ENCODE measurements around the gene BSPRY. TPM values are rescaled to one million over a fixed set of nuclear protein-coding genes. Genes with fewer than 3 reads are reported as not detected.
A peak's percentile ranks its signal among the peaks of the same experiment; 100 is the strongest.

Gene BSPRY
- total RNA-seq (2014; rRNA removed; shearing (Covaris generic)) = not detected in 2 replicates

DNA sequence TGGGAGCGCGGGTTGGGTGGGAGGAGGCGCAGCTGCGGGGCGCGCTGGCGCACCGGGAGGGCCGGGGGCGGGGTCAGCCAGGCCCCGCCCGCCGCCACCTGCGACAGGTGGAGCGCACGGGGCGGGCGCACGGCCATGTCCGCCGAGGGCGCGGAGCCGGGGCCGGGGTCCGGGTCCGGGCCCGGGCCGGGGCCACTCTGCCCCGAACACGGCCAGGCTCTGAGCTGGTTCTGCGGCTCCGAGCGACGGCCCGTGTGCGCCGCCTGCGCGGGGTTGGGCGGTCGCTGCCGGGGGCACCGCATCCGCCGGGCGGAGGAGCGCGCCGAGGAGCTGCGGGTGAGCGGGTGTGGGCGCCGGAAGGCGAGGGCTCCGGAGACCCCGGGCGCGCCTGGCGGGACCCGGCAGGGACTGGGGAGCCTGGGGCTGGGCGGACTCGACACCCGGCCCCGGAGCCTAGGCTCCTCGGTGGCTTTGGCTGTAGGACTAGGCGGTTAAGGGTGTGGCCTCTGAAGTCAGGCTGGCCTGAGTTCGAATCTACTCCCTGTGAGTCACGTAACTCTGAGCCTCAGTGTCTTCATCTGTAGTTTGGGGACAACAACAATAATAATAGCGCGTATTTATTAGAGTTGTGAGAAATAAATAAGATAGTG lies at the start of gene BSPRY:
Gene BSPRY, plus strand, starts transcription at position 97 of the 650 bp plus-strand sequence. Its CDS starts 39 bp downstream, at position 136.
- no peak for DNase-seq (ENCODE audit: low read depth)

DNA sequence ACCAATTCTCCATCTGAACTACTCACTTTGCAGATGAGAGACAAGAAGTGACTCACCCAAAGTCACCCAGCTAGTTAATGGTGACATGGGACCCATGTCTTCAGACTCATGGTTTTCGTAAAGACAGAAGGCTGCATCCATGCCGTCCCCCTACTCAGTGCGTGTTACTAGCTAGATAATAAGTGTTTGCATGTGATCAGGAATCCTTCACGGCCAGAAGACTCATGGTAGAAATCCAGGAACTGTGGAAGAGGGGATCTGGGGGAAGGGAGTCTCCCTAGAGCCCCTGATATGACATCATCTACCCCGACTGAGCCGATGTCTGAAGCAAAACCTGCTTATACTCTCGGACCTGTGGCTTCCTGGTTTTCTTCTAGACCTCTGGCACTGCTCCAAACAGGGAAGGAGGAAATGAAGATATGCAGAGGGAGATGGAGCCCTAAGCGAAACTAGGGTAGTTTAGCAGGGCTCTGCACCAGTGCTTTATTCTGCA lies 49.5 kb upstream of the BSPRY start:
- peak; percentile 53 for DNase-seq (ENCODE audit: low read depth)

DNA sequence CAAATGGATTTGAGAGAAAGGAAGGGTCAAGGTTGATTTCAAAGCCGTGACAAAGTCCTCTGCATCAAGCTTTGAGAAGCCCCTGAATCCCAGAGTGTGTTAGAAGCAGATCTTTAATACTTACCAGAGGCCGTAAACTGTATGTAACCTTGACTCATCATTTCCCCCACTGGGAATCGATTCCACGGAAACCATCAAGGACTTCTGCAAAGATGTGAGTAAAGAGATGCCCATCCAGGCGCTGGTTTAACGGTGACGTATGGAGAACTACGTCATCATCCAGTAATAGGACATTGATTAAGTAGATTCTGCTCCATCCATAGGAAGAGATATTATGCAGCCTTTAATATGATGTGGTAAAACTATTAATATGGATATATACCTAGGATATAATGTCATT lies 47.8 kb upstream of the BSPRY start:
- no peak for DNase-seq (ENCODE audit: low read depth)

DNA sequence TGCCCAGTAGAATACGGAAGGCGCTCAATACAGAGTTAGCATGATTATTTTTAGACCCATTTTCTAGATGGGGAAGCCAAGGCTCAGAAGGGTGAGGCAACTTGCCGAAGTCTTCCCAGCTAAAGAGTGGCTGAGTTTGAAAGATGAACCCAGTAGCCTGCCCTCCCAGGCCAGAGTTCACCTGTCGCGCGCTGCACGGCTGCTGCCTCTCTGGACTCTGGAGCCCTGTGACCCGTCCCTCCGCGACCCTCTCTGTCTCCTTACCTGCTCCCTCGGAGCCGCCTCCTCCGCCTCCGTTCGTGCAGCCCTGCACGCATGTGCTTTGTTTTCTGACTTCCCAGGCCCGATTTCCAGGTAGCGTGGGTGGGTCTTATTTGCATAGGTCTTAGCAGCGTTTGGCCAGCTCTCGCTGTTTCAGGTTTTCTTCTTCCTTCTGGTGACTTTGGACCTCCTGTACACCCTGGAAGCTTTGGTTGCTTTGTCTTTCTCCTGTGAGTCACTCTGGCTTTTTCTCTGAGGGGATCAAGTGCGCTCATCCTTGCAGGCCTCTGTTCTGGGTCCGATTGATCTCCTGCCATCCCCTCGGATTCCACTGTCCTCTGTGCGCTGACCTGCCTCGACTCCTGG lies 46.4 kb upstream of the BSPRY start, which contains the start of gene RNF183:
Gene RNF183, minus strand, starts transcription at position 585 of the 627 bp plus-strand sequence. CDS start 5,192 bp downstream, outside the sequence.
- no peak for DNase-seq (ENCODE audit: low read depth)

DNA sequence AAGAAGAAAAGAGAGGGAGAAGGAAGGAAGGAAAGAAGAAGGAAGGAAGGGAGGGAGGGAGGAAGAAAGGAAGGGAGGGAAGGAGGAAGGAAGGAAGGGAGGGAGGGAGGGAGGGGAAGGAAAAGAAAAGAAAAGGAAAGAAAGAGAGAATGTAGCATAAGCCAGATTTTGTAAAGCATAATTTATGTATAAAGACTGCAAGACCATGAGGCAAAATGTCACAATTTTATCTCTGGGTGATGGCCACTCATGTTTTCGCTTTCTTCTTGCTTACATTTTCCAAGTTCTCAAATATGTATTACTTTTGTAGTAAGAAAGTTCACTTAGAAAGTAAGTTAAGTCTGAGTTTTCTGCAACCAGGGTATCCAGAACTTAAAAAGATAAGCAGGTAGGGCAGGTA lies 42.8 kb upstream of the BSPRY start:
- no peak for DNase-seq (ENCODE audit: low read depth)

DNA sequence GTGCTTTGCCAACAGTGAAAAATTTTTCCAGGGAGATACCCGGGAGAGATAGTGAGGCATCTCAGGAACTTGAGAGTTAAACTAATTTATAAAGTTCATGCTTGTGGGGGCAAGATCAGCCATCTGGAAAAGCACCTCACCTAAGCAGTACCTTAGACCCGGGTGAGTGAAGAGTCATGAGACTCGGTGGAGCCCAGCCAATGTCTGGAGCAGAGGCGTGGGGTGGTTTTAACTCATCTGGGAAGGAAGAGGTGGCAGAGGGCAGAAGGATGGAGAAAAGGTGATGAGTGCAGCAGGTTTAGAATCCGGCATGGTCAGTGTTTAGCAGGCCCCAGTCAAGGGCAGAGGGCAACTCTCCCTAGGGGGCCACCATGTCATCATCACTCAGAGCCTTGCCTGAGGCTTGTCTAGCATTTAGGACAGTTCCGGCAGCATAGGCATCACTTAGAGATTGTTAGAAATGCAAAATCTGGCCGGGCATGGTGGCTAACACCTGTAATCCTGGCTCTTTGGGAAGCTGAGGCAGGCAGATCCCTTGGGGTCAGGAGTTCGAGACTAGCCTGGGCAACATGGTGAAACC lies 41.9 kb upstream of the BSPRY start:
- no peak for DNase-seq (ENCODE audit: low read depth)

DNA sequence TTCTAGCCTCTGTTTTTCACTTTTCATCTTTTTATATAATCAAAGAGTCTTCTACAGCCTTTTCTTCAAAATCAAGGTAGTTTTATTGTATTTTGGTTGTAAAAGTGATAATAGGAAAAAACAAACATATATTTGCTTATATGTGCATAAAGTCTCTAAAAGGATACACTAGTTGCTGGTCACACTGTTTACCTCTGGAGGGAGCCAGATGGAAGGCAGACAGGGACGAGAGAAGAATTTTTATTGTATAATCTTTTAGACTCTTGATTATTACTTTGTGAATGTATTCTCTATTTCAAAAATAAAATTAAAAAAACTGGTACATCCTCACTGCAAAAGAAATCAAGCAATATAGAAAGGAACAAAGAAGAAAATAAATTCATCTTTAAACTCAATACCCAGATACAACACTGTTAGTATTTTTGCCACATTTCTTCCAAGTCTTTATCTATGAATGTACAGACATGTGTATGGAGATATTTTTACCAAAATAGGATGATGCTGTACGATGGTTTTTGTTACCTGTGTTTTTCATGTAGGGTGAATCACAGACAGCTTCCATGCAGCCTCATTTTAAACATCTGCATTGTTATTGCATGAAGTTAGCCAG lies 40.0 kb upstream of the BSPRY start:
- DNase-seq (ENCODE audit: low read depth) = peak; percentile 55

DNA sequence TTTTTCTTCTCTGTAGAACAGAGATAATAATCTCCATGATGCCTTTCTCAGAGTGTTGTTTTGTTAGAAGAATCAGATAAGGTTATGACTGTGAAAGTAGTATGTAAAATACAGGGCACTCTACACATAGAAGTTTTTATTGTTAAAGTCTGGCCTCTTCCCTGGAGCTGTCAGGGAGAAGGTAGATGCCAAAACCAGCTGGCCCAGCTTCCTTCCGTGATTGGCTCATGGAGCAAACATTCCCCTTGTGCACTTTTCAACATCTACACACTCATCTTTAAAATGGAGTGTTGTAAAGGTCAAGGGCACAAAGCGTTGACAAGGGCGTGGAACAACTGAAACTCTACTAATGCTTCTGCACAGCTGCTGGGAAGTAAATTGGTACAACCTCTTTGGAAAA lies 38.8 kb upstream of the BSPRY start:
- no peak for DNase-seq (ENCODE audit: low read depth)

DNA sequence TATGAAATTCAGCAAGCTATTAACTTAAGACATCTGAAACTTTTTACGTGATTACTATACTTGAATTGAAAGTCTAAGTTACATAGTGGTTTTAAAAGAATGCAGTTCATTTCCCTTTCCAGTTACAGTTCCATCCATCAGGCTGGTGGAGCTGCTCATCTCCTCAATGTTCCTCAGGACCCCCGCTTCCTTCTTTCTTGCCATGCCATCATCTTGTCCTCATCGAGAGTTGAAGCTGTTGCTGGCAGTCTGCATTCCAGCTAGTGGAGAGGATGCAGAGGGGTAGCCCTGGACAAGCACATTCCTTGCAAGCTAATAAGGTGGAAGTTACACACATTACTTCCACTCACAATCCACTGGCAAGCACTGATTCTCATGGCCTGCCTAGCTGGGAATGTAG lies 37.4 kb upstream of the BSPRY start:
- no peak for DNase-seq (ENCODE audit: low read depth)

DNA sequence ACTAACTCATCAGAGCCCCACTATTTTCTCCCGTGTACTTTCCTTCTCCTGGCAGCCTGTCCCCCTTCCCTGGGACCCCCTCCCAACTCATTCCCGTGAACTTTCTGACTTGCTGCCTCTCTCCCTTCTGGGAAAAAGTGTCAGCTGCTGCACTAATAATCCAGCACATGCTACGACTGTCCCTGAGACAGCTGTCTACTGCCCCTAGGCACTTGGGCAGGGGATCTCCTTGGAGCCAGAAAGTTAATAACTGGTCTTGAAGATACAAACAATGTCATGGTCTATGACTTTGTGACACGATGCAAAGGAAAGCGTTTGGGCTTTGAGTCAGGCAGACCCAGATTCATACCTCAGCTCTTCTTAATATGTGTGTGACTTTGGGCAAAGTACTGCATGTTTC lies 36.1 kb upstream of the BSPRY start:
- no peak for DNase-seq (ENCODE audit: low read depth)

DNA sequence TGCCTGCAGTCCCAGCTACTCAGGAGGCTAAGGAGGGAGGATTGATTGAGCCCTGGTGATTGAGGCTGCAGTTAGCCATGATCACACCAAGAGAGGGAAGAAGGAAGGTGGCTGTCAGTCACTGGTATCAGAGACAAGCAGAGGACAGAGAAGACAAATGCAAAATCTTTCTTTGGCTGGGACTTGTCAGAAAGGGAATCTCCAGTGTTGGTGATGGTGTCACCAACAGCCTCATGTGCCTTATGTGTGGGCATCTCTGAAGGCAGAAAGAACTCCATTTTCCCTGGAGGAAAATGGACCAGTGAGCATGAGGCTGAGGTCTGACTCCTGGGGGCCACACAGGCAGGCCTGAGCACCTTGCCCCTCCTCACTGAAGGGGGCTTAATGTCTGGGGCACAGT lies 34.1 kb upstream of the BSPRY start:
- no peak for DNase-seq (ENCODE audit: low read depth)

DNA sequence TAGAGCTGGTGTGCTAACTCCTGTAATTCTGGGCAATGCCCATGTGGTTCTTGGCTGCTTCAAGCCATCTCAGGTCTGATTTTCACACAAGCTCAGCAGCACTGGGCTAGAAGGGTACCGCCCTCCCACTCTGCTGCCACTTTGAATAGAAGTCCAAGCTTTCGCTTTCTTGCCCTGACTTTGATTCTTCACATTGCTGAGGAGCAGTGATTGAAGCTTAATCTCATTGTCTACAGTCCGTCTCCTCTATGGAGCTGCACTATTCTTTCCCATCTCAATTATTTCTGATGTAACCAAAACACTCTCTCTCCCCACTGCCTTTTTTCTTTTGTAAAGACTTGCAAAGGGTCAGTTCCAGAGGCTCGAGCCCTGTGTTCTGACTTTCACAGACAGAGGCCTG lies 33.3 kb upstream of the BSPRY start:
- DNase-seq (ENCODE audit: low read depth) = no peak

DNA sequence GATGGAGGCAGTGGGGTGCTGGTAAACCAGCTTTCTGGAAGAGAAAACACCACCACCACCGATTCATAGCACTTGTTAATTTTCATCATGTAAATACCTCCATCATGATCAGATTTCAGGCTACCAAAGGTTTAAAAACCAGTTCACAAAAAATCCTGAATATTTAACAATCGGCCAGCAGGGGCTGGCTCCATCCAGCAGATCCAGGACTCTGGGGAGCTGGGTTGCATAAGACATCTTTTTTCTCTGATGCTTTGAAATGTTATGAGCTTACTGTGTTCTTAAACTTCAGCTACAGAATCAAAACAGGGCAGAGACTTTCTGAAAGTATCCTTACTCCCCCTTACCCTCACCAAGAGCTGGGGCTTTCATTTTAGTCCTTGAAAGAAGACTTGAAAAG lies 31.6 kb upstream of the BSPRY start:
- no peak for DNase-seq (ENCODE audit: low read depth)

DNA sequence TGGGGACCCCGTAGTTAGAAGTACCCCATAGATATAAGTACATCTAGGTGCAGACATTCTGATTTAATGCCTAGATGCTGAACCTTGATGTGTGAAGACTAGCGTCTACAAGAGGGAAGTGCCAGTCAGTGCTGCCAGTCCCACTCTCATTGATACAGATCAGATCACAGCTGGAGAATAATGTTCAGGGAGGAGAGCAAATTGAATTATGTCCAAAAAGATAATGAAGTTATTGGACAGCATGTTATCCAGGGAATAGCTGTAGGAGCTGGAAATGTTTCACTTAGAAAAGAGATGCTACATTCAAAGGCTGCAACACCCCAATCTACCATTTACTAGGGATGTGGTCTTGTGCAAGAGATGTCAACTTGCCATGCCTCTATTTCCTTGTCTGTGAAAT lies 30.3 kb upstream of the BSPRY start:
- no peak for DNase-seq (ENCODE audit: low read depth)

DNA sequence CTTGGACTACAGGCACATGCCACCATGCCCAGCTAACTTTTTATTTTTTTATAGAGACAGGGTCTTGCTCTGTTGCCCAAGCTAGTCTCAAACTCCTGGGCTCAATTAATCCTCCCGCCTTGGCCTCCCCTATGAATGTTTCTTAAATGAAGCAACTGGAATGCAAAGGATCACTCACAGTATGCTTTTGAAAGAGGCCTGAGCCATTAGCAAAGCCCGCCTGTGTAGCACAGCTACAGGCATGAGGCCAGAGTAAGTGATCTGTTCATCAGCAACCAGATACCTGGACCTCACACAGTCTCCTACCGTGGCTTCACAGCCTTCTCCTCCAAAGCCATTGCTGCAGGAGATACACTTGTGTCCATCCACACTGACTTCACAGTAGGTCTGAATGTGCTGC lies 29.3 kb upstream of the BSPRY start:
- no peak for DNase-seq (ENCODE audit: low read depth)

DNA sequence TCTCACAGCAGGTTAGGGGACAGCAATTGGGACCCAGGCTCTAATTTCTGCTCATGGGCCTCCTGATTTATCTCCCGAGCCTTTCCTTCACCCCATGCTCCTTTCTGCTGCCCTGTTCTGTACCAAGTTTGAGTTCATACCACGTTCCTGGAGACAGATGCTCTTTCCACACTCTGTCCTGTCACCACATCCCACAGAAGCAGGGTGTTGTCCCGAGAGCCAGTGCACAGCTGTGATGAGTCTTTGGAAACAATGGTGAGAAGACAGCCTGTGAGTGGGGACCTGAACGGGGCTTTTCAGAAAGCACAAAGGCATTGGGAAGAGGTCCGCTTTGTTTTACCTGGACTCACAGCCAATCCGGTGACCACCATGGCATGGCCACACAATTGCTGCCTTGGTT lies 26.7 kb upstream of the BSPRY start:
- no peak for DNase-seq (ENCODE audit: low read depth)

DNA sequence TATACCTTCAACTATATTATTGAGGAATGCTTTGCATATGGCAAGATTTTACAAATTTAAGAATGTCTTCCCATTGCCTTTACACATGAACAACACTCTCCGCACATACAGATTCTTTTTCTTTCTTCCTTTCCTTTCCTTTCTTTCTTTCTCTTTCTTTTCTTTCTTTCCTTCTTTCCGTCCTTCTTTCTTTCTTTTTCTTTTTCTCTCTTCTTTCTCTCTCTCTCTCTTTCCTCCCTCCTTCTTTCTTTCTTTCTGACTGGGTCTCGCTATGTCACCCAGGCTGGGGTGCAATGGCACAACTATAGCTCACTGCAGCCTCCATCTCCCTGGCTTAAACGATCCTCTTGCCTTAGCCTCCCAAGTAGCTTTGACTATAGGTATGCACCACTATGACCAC lies 23.1 kb upstream of the BSPRY start:
- DNase-seq (ENCODE audit: low read depth) = no peak

DNA sequence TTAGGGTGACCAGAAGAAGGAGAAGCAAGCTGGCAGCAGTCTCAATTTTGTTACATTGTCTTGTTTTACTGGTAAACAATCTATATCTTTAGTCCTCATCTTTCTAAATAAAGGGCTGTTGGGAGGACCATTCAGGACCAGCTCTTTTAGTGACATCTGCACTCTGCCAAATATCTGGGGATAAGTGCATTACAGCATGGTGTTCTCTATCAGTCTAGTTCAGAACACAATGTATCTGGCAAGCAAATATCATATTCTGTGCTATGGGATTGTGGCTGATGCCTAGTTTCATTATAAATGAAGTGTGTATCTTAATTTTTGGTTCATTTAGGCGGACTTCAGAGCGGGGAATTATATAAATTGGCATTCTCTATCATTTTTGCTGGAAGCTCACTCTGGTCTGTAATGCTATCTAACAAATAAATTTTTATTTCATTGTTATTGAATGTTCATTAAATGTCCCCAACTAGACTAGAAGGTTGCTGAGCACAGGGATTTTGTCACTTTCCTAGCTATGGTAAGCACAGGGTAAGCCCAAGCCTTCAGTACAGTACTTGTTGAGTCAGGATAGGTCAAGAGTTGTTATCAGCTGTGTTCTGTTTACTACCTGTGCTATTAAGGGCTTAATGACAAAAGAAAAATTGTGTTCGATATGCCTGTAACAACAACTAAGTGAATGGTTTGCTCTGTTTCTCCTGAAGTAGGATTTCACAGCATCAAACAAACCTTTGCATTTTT lies 21.1 kb upstream of the BSPRY start:
- no peak for DNase-seq (ENCODE audit: low read depth)

DNA sequence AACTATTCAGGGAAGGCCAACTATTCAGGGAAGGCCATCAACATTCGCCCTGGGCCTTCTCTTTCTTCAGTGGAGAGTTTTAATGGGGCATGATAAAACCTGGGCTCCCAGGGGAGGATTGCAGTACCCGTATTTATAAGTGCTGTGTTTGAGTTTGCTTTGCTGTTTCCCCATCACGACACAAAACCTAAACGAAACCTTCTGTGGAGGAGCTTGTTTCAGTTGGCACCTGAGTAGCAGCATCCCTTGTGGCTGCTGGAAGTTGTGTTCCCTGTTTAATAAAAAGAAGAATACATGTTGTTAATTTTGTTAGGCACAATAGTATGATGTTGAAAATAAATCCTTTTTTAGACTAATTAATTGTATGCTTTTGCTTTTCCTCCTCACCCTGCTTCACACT lies 17.6 kb upstream of the BSPRY start:
- DNase-seq (ENCODE audit: low read depth) = no peak

DNA sequence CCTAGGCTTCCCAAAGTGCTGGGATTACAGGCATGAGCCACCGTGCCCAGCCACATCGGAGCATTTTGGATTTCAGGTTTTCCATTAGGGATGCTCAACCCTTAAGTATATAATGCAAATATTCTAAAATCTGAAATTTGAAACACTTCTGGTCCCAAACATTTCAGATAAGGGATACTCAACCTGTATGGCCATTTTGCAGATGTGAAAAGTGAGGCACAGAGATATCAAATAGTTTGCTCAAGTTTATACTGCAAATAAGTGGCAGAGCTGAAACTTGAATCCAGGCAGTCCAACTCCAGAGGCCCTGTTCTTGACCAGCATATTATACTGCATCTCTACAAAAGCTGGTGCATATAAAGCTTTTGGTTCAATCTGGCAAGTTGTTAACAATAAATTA lies 11.6 kb upstream of the BSPRY start:
- DNase-seq (ENCODE audit: low read depth) = no peak

DNA sequence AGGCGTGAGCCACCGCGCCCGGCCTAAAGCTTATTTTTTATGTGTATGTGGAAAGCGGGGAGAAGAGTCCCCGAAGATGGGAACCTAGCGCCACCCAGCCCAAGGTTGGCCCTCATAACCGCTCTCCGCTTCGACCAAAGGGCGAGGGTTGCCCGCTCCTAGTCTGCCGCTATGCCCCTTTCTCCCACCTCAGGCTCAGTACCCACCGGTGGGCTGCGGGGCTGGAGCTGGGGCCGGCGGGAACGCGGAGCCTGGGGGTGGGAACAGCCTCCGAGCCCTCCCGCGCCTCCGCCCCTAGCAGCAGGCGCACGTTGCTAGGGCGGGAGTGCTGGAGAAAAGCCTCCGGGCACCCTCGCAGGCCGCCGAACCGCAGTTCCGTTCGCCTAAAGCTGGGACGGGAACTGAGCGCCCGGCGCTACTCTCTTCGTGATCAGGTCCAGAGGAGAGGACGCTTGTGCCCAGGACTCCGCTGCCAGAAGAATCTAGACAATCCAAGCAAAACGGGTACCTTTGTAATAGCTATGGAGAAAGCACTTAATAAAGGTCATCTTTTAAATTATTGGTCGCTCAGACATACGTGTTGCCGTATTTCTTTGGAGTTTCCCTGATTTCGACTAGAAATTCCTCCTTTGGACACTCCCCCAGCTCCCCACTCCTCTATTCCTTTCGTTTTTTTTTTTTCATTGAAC lies 9.2 kb upstream of the BSPRY start, which contains the start of gene WDR31:
Gene WDR31, minus strand, starts transcription at position 265 of the 689 bp plus-strand sequence. CDS start 8,253 bp downstream, outside the sequence.
- DNase-seq (ENCODE audit: low read depth) = peak; percentile 85
